ENCODE measurements around the gene MGME1. TPM values are rescaled to one million over a fixed set of nuclear protein-coding genes. Genes with fewer than 3 reads are reported as not detected.

MGME1 gene
- total and polyA plus RNA-seq, 9 of the 15 experiments (the other 6 are each of a cell fraction or from before 2014, with no cell fraction given): 13.4 to 45.1 (median 30.6) TPM

DNA sequence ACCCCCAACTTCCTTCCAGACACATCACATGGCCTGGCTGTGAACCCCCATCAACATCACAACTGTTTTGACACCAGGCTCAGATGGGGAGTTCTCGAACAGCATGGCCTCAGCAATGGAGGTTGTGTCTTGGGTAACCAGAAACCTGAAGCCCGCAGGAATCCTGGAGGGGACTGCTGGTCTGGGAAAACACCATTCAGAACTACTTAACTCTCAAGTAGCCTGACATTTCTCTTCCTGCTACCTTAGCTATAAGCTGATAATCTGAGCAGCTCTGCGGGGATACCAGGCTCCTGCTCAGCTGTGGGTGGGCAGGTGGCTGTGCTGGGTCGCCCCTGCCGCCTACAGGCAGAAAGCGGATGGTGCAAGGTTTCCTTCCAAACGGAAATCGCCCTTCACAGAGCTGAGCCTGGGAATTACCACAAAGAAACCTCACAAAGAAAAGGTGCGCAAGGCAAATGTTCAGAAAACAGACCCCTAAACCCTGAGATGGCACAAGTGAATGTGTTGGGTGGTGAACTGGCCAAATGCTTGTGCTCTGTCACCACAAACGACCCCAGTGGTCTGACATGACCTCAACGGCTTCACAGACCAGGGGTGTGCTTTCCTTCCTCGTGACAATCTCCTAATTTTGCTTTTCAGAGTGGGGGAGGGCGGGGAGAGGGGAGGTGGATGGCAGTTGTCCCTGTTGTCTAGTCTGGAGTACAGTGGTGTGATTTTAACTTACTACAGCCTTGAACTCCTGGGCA, 29.8 kb upstream of the MGME1 start:
- peak overlapping the region; percentile 54 for H3K4me2 ChIP-seq (ENCODE audit: insufficient read depth, low read length)
- no peaks in the 10 kb centered on the region for H3K27me3 ChIP-seq (ENCODE audit: control insufficient read depth in 2 of 2, insufficient read depth in 2 of 2, low read length in 2 of 2)
- H3K36me3 ChIP-seq (ENCODE audit: control insufficient read depth, insufficient read depth, low read length): peaks cover 35% of the 10 kb centered on the region; the same call in 2 of the 3 replicates
- CTCF ChIA-PET (ENCODE audit: low intra/inter-chr PET ratio): interaction anchor here (0.9 to 1.3 kb wide), 2 partner anchors 41 to 259 kb away, joined by 3 to 5 read pairs; no protein-coding TSS in a partner anchor
- 13% methylated on average over 11 of the region's 13 CpGs for WGBS (ENCODE audit: insufficient coverage, low coverage, missing lambda C conversion rate)
- peak overlapping the region; percentile 77 for H3K27ac ChIP-seq (ENCODE audit: extremely low read depth, low read depth, low read length)
- H4K20me1 ChIP-seq (replicated peaks; ENCODE audit: control insufficient read depth, insufficient read depth, low read length): peaks cover 9% of the 10 kb centered on the region; the same call in 1 of the 2 replicates
- peak overlapping the region; percentile 18 to 56; a peak in 3 of 4 replicates for H3K9ac ChIP-seq (ENCODE audit: insufficient read depth in 1 of 2, low read depth in 2 of 2, low read length in 2 of 2)
- H2AFZ ChIP-seq (ENCODE audit: low read depth, low read length): peak overlapping the region; percentile 88
- in situ Hi-C loops (cut with MboI): no loop called here
- no TSS peak for BruUV-seq (replicated peaks)
- ATAC-seq: peak; percentile 89
- peak; percentile 91 for FAIRE-seq
- intact Hi-C loops (cut with micrococcal nuclease): loop anchor here (5.0 kb wide), 1 partner anchor 42 kb away; no protein-coding TSS in a partner anchor
- H3K79me2 ChIP-seq (ENCODE audit: control insufficient read depth, insufficient read depth, low read length): no peaks in the 10 kb centered on the region
- peak; percentile 65 to 76 (median 69) for DNase-seq (ENCODE audit: extremely low read depth in 1 of 4, low spot score in 3 of 4)
- POLR2A ChIA-PET: interaction anchor here (0.8 to 1.4 kb wide), 3 partner anchors 14 to 29 kb away, joined by 3 to 9 read pairs (median 3); partner anchors contain the start of genes MGME1 and SNX5
- H3K9me1 ChIP-seq (ENCODE audit: control insufficient read depth, insufficient read depth, low read length): no peaks in the 10 kb centered on the region
- peaks cover 7 to 23% of the 10 kb centered on the region in 2 experiments; a peak in 4 of 5 replicates for H3K4me1 ChIP-seq (replicated peaks in 1 of 2; ENCODE audit: control insufficient read depth in 2 of 2, insufficient read depth in 2 of 2, low read length in 2 of 2)
- no peaks in the 10 kb centered on the region for H3K9me3 ChIP-seq (replicated peaks; ENCODE audit: control insufficient read depth, insufficient read depth, low read depth, low read length)
- no peak overlapping the region for H3K4me3 ChIP-seq
- TF ChIP-seq EP400 (IDR thresholded peaks at IDR 0.05) (0 out of 2 replicates have a peak, but pooled peaks have one; percentile 18), KLF16 (IDR thresholded peaks at IDR 0.05) (0 out of 2 replicates have a peak, but pooled peaks have one; percentile 7), ARID2 (IDR thresholded peaks at IDR 0.05) (peak; percentile 54; the same call in 1 of the 2 replicates), JUND (IDR thresholded peaks at IDR 0.05; ENCODE audit: borderline replicate concordance, low read depth, low read length) (peak; percentile 26; the same call in 1 of the 2 replicates), JUND (tag; IDR thresholded peaks at IDR 0.05; ENCODE audit: borderline replicate concordance, low read depth, low read length) (no peak; the same call in 2 of the 3 replicates), SOX6 (IDR thresholded peaks at IDR 0.05) (peak; percentile 36; the same call in 1 of the 2 replicates)
- TF ChIP-seq, protein P1, sequence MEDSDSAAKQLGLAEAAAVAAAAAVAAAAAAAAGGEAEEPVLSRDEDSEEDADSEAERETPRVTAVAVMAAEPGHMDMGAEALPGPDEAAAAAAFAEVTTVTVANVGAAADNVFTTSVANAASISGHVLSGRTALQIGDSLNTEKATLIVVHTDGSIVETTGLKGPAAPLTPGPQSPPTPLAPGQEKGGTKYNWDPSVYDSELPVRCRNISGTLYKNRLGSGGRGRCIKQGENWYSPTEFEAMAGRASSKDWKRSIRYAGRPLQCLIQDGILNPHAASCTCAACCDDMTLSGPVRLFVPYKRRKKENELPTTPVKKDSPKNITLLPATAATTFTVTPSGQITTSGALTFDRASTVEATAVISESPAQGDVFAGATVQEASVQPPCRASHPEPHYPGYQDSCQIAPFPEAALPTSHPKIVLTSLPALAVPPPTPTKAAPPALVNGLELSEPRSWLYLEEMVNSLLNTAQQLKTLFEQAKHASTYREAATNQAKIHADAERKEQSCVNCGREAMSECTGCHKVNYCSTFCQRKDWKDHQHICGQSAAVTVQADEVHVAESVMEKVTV (CRISPR knock-in tag; IDR thresholded peaks at IDR 0.05): peak; percentile 79
- TF ChIP-seq, protein P2, sequence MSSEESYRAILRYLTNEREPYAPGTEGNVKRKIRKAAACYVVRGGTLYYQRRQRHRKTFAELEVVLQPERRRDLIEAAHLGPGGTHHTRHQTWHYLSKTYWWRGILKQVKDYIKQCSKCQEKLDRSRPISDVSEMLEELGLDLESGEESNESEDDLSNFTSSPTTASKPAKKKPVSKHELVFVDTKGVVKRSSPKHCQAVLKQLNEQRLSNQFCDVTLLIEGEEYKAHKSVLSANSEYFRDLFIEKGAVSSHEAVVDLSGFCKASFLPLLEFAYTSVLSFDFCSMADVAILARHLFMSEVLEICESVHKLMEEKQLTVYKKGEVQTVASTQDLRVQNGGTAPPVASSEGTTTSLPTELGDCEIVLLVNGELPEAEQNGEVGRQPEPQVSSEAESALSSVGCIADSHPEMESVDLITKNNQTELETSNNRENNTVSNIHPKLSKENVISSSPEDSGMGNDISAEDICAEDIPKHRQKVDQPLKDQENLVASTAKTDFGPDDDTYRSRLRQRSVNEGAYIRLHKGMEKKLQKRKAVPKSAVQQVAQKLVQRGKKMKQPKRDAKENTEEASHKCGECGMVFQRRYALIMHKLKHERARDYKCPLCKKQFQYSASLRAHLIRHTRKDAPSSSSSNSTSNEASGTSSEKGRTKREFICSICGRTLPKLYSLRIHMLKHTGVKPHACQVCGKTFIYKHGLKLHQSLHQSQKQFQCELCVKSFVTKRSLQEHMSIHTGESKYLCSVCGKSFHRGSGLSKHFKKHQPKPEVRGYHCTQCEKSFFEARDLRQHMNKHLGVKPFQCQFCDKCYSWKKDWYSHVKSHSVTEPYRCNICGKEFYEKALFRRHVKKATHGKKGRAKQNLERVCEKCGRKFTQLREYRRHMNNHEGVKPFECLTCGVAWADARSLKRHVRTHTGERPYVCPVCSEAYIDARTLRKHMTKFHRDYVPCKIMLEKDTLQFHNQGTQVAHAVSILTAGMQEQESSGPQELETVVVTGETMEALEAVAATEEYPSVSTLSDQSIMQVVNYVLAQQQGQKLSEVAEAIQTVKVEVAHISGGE (CRISPR knock-in tag; IDR thresholded peaks at IDR 0.05): no peak
- TF ChIP-seq, protein P3, sequence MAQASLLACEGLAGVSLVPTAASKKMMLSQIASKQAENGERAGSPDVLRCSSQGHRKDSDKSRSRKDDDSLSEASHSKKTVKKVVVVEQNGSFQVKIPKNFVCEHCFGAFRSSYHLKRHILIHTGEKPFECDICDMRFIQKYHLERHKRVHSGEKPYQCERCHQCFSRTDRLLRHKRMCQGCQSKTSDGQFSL (CRISPR knock-in tag; IDR thresholded peaks at IDR 0.05): no peak
- TF ChIP-seq, protein P3 (tag; IDR thresholded peaks at IDR 0.05): peak in 1 of 2 experiments; percentile 53; a peak in 1 of 4 replicates
- TF ChIP-seq, protein P4, sequence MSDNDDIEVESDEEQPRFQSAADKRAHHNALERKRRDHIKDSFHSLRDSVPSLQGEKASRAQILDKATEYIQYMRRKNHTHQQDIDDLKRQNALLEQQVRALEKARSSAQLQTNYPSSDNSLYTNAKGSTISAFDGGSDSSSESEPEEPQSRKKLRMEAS (CRISPR knock-in tag; IDR thresholded peaks at IDR 0.05): peak; percentile 35; the same call in 1 of the 2 replicates
